Neural crest cell (in vitro differentiated cells): ENCODE data around the gene NYAP2. TPM values are rescaled to one million over a fixed set of nuclear protein-coding genes. Genes with fewer than 3 reads are reported as not detected.

ENCODE experiments used
- DNase-seq: peaks from one replicate; pipeline ENCODE4 v3.0.0; 2021; ENCODE audit warnings: low read depth, mixed read lengths, low spot score
- H3K27ac Mint-ChIP-seq: one replicate; pipeline ENCODE4 v1.8.0; 2021; ENCODE audit warnings: mild to moderate bottlenecking, mixed read lengths; ENCODE audit not compliant: unreplicated experiment
- H3K27me3 Mint-ChIP-seq: 2 replicates; pipeline ENCODE4 v1.8.0; 2021; ENCODE audit warnings: low read depth, mild to moderate bottlenecking, mixed read lengths
- H3K36me3 Mint-ChIP-seq: 2 replicates; pipeline ENCODE4 v1.8.0; 2021; ENCODE audit warnings: low read depth, mild to moderate bottlenecking, mixed read lengths
- H3K4me1 Mint-ChIP-seq: 2 replicates; pipeline ENCODE4 v1.8.0; 2021; ENCODE audit warnings: mixed read lengths
- H3K4me3 Mint-ChIP-seq: one replicate; pipeline ENCODE4 v1.8.0; 2021; ENCODE audit warnings: mild to moderate bottlenecking, mixed read lengths
- H3K9me3 Mint-ChIP-seq: 2 replicates; pipeline ENCODE4 v1.8.0; 2021; ENCODE audit warnings: mixed read lengths
- total RNA-seq: library from RNA; stranded (reverse); gene quantifications from 2 replicates; pipeline ENCODE4 v1.2.1, GENCODE V29; 2021
- TF ChIP-seq, protein P1 (sequence below): fragments of 200-600 bp; sonication (generic); conservative IDR thresholded peaks from 2 replicates; pipeline ENCODE4 v1.5.0; 2021; ENCODE audit warnings: antibody characterized with exemption, mild to moderate bottlenecking

Gene NYAP2
- total RNA-seq, 1 donor from 2014 or later = 0.35 TPM

GRCh38 chr2:225616372-225616771, 216.9 kb downstream of the NYAP2 start:
- H3K27ac Mint-ChIP-seq = no peak overlapping the region
- H3K36me3 Mint-ChIP-seq = no peaks in the 10 kb centered on the region
- H3K9me3 Mint-ChIP-seq = no peaks in the 10 kb centered on the region
- no peak overlapping the region for H3K4me3 Mint-ChIP-seq
- no peaks in the 10 kb centered on the region for H3K27me3 Mint-ChIP-seq
- TF ChIP-seq, protein P1, sequence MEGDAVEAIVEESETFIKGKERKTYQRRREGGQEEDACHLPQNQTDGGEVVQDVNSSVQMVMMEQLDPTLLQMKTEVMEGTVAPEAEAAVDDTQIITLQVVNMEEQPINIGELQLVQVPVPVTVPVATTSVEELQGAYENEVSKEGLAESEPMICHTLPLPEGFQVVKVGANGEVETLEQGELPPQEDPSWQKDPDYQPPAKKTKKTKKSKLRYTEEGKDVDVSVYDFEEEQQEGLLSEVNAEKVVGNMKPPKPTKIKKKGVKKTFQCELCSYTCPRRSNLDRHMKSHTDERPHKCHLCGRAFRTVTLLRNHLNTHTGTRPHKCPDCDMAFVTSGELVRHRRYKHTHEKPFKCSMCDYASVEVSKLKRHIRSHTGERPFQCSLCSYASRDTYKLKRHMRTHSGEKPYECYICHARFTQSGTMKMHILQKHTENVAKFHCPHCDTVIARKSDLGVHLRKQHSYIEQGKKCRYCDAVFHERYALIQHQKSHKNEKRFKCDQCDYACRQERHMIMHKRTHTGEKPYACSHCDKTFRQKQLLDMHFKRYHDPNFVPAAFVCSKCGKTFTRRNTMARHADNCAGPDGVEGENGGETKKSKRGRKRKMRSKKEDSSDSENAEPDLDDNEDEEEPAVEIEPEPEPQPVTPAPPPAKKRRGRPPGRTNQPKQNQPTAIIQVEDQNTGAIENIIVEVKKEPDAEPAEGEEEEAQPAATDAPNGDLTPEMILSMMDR = no peak
- DNase-seq = no peak
- no peaks in the 10 kb centered on the region for H3K4me1 Mint-ChIP-seq

GRCh38 chr2:225616848-225617247, 217.3 kb downstream of the NYAP2 start:
- Mint-ChIP-seq H3K4me1 (no peaks in the 10 kb centered on the region), H3K27me3 (no peaks in the 10 kb centered on the region), H3K4me3 (no peak overlapping the region), H3K36me3 (no peaks in the 10 kb centered on the region), H3K9me3 (no peaks in the 10 kb centered on the region), H3K27ac (no peak overlapping the region)
- DNase-seq = no peak
- TF ChIP-seq, protein P1 = no peak

GRCh38 chr2:225620227-225620626, 220.7 kb downstream of the NYAP2 start:
- Mint-ChIP-seq H3K4me1 (no peaks in the 10 kb centered on the region), H3K36me3 (no peaks in the 10 kb centered on the region)

GRCh38 chr2:225630824-225631533, 231.5 kb downstream of the NYAP2 start:
- TF ChIP-seq, protein P1 = no peak
- H3K4me3 Mint-ChIP-seq = no peak overlapping the region
- no peak overlapping the region for H3K27ac Mint-ChIP-seq
- no peaks in the 10 kb centered on the region for H3K4me1 Mint-ChIP-seq
- H3K27me3 Mint-ChIP-seq = no peaks in the 10 kb centered on the region
- DNase-seq = no peak
- H3K36me3 Mint-ChIP-seq = no peaks in the 10 kb centered on the region
- no peaks in the 10 kb centered on the region for H3K9me3 Mint-ChIP-seq

More at GRCh38 chr2:225620227-225620626, 220.7 kb downstream of the NYAP2 start:
- H3K27me3 Mint-ChIP-seq = no peaks in the 10 kb centered on the region
- H3K4me3 Mint-ChIP-seq = no peak overlapping the region
- DNase-seq = no peak
- TF ChIP-seq, protein P1 = no peak
- H3K27ac Mint-ChIP-seq = no peak overlapping the region
- no peaks in the 10 kb centered on the region for H3K9me3 Mint-ChIP-seq

DNA sequence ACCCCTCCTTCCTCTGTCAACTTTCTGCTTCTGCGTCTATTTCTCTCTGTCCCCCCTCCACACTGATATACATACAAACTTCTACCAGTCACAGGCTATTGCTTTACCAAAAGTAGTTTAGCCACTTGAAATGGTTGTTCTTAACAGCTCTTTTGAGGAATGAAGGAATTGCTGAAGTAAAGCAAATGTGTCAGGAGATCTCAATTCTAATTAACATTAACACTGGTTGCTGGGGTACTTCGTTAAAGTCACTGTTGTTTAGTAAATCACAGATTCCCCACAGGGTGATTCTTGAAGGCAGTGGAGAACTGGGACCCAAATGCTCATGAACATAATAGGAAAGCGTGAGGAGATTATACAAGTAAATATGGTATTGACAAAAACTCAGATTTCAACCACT, 232.8 kb downstream of the NYAP2 start:
- no peaks in the 10 kb centered on the region for H3K36me3 Mint-ChIP-seq
- no peak for DNase-seq
- H3K27me3 Mint-ChIP-seq = no peaks in the 10 kb centered on the region
- no peaks in the 10 kb centered on the region for H3K9me3 Mint-ChIP-seq
- H3K4me1 Mint-ChIP-seq = no peaks in the 10 kb centered on the region
- no peak overlapping the region for H3K4me3 Mint-ChIP-seq
- TF ChIP-seq, protein P1 = no peak
- H3K27ac Mint-ChIP-seq = no peak overlapping the region
